Hepatocyte (in vitro differentiated cells): ENCODE measurements around the gene TACR2. TPM values are rescaled to one million over a fixed set of nuclear protein-coding genes. Genes with fewer than 3 reads are reported as not detected.

ENCODE experiments used
- DNase-seq: peaks from one replicate; pipeline ENCODE4 v3.0.0-alpha.2; 2016; ENCODE audit warnings: low spot score
- H2AFZ ChIP-seq: fragments of 200-600 bp; sonication (generic); 2 replicates; pipeline ENCODE4 v1.6.0; 2016; ENCODE audit warnings: antibody characterized with exemption, mild to moderate bottlenecking
- H3K27ac ChIP-seq: fragments of 200-600 bp; sonication (generic); 2 replicates; pipeline ENCODE4 v1.5.1; 2016; ENCODE audit warnings: mild to moderate bottlenecking
- H3K27me3 ChIP-seq: fragments of 200-600 bp; sonication (generic); 2 replicates; pipeline ENCODE4 v1.6.1; 2016
- H3K36me3 ChIP-seq: fragments of 200-600 bp; sonication (generic); replicated peaks from 2 replicates; pipeline ENCODE4 v1.5.1; 2016; ENCODE audit warnings: low read depth; ENCODE audit not compliant: insufficient read depth
- H3K4me1 ChIP-seq: fragments of 200-600 bp; sonication (generic); 2 replicates; pipeline ENCODE4 v1.5.1; 2016; ENCODE audit warnings: mild to moderate bottlenecking, moderate library complexity; ENCODE audit not compliant: insufficient read depth
- H3K4me2 ChIP-seq: fragments of 200-600 bp; sonication (generic); 2 replicates; pipeline ENCODE4 v1.6.0; 2016
- H3K4me3 ChIP-seq: fragments of 200-600 bp; sonication (generic); 2 replicates; pipeline ENCODE4 v1.5.1; 2016; ENCODE audit warnings: mild to moderate bottlenecking
- H3K79me2 ChIP-seq: fragments of 200-600 bp; sonication (generic); 2 replicates; pipeline ENCODE4 v1.6.0; 2017; ENCODE audit warnings: mild to moderate bottlenecking
- H3K9me2 ChIP-seq: fragments of 200-600 bp; sonication (generic); replicated peaks from 2 replicates; pipeline ENCODE4 v1.6.0; 2017; ENCODE audit warnings: mild to moderate bottlenecking; ENCODE audit not compliant: insufficient read depth
- H3K9me3 ChIP-seq: fragments of 200-600 bp; sonication (generic); 2 replicates; pipeline ENCODE4 v1.5.1; 2016; ENCODE audit warnings: low read depth, mild to moderate bottlenecking
- H4K20me1 ChIP-seq: fragments of 200-600 bp; sonication (generic); 2 replicates; pipeline ENCODE4 v1.6.0; 2016; ENCODE audit warnings: mild to moderate bottlenecking; ENCODE audit not compliant: insufficient read depth, poor library complexity, severe bottlenecking
- EZH2 ChIP-seq: fragments of 200-600 bp; sonication (generic); IDR thresholded peaks from 2 replicates; pipeline ENCODE4 v1.6.1; 2016; ENCODE audit warnings: antibody characterized with exemption, mild to moderate bottlenecking, borderline replicate concordance
- EZH2phosphoT487 ChIP-seq: fragments of 200-600 bp; sonication (generic); IDR thresholded peaks from one replicate; pipeline ENCODE4 v1.6.1; 2018; ENCODE audit warnings: antibody characterized with exemption, mild to moderate bottlenecking, low read depth, moderate library complexity; ENCODE audit not compliant: unreplicated experiment, severe bottlenecking
- WGBS: methylation state at CpG from one replicate; pipeline ENCODE4 v1.1.6; 2016; ENCODE audit warnings: low lambda C conversion rate; ENCODE audit errors: missing lambda C conversion rate; 5-methylcytosine and 5-hydroxymethylcytosine counted together
- polyA plus RNA-seq: library from polyadenylated mRNA; unstranded; fragments of >200 nt; fragmentation: Nextera tagmentation; extraction: Ambion mirVana; gene quantifications from 2 replicates; pipeline ENCODE4 v1.2.1, GENCODE V29; 2016
- total RNA-seq: library from RNA; depleted of rRNA; stranded (reverse); fragments of >200 nt; gene quantifications from 2 replicates; pipeline ENCODE4 v1.2.3, GENCODE V29; 2014
- TF ChIP-seq, protein P1 (sequence below): fragments of 200-600 bp; sonication (generic); IDR thresholded peaks from 2 replicates; pipeline ENCODE4 v1.5.1; 2016; ENCODE audit warnings: antibody characterized with exemption, mild to moderate bottlenecking; ENCODE audit not compliant: poor library complexity

Gene TACR2
- total and polyA plus RNA-seq, 2 experiments from 2014 or later = 0.07 TPM; not detected in 1

DNA sequence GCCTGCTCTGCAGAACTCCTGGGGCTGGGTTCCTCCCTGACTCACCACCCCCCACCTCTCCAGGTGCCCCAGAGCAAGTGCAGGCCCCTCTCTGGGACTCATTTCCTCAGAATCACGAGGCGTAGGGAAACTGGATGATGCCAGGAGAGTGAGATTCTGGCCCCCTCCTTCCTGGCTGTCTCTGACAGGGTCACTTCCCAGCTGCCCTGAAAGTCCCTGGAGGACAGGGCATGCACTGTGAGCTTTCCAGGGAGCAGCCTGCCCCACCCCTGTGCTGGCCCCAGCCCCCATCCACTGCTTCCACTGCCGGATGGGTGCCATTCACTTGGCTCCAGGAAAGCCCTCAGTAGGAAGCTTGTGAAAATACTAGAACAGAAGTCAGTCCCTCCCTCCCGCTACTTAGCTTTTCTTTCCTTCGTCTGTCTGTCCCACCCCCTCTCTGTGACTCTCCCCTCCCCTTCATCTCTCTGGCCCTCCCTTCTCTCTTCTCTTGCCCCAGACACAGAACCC, 10.4 kb downstream of the TACR2 start:
- Histone ChIP-seq H3K27ac (no peak overlapping the region), H3K4me3 (no peak overlapping the region), H3K36me3 (no peaks in the 10 kb centered on the region), H3K9me3 (no peaks in the 10 kb centered on the region), H3K4me1 (peaks cover 10% of the 10 kb centered on the region), H3K4me2 (no peak overlapping the region), H4K20me1 (no peaks in the 10 kb centered on the region), H3K79me2 (no peaks in the 10 kb centered on the region), H2AFZ (no peak overlapping the region), H3K9me2 (no peaks in the 10 kb centered on the region), H3K27me3 (no peaks in the 10 kb centered on the region)
- TF ChIP-seq EZH2phosphoT487 (no peak), EZH2 (no peak)
- TF ChIP-seq, protein P1, sequence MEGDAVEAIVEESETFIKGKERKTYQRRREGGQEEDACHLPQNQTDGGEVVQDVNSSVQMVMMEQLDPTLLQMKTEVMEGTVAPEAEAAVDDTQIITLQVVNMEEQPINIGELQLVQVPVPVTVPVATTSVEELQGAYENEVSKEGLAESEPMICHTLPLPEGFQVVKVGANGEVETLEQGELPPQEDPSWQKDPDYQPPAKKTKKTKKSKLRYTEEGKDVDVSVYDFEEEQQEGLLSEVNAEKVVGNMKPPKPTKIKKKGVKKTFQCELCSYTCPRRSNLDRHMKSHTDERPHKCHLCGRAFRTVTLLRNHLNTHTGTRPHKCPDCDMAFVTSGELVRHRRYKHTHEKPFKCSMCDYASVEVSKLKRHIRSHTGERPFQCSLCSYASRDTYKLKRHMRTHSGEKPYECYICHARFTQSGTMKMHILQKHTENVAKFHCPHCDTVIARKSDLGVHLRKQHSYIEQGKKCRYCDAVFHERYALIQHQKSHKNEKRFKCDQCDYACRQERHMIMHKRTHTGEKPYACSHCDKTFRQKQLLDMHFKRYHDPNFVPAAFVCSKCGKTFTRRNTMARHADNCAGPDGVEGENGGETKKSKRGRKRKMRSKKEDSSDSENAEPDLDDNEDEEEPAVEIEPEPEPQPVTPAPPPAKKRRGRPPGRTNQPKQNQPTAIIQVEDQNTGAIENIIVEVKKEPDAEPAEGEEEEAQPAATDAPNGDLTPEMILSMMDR = no peak
- DNase-seq = no peak
- WGBS = 44% methylated on average over 4 of the region's 5 CpGs

GRCh38 chr10:69405221-69405620, 11.5 kb downstream of the TACR2 start:
- Histone ChIP-seq H3K9me2 (no peaks in the 10 kb centered on the region), H3K4me3 (no peak overlapping the region), H3K27me3 (no peaks in the 10 kb centered on the region), H3K4me1 (peaks cover 4% of the 10 kb centered on the region), H3K27ac (no peak overlapping the region), H2AFZ (no peak overlapping the region), H3K79me2 (no peaks in the 10 kb centered on the region), H3K4me2 (no peak overlapping the region), H3K36me3 (no peaks in the 10 kb centered on the region), H4K20me1 (no peaks in the 10 kb centered on the region), H3K9me3 (no peaks in the 10 kb centered on the region)
- TF ChIP-seq EZH2 (no peak), EZH2phosphoT487 (no peak)
- TF ChIP-seq, protein P1 = no peak
- no peak for DNase-seq
- WGBS = 79% methylated on average over 4 of the region's 4 CpGs

- 87% methylated on average over 10 of the region's 10 CpGs for WGBS
- Histone ChIP-seq H3K79me2 (no peaks in the 10 kb centered on the region), H4K20me1 (no peaks in the 10 kb centered on the region), H3K4me2 (no peak overlapping the region), H3K9me2 (no peaks in the 10 kb centered on the region), H2AFZ (no peak overlapping the region), H3K36me3 (no peaks in the 10 kb centered on the region), H3K9me3 (no peaks in the 10 kb centered on the region), H3K4me1 (peaks cover 4% of the 10 kb centered on the region), H3K27me3 (no peaks in the 10 kb centered on the region), H3K4me3 (no peak overlapping the region), H3K27ac (no peak overlapping the region)
- DNase-seq = no peak
- TF ChIP-seq EZH2 = no peak
- no peak for TF ChIP-seq EZH2phosphoT487
- TF ChIP-seq, protein P1 = no peak
These were observed 11.9 kb downstream of the TACR2 start for GRCh38 chr10:69404786-69405185.
